Activated T-cell treated with anti-CD3 and anti-CD28 coated beads, Interleukin-2, amount 50 U/mL, for 4 hours (primary cell): Measurements from ENCODE around the gene HSPB6. TPM values are rescaled to one million over a fixed set of nuclear protein-coding genes. Genes with fewer than 3 reads are reported as not detected.
"Not testable (repeated sequence)": the region's sequence is repeated elsewhere in the genome, so short reads cannot be mapped to it uniquely, and the experiment has no call there.

ENCODE experiments used
- ATAC-seq, 2 donors: fragments of 200-7000 bp; cut with Tn5 transposase; one replicate each; pipeline ENCODE4 v1.10.0; 2021
- DNase-seq: peaks from one replicate; pipeline ENCODE4 v3.0.0-alpha.2; 2020
- H3K27me3 Mint-ChIP-seq: one replicate; pipeline ENCODE4 v1.8.0; 2021; ENCODE audit warnings: low read depth, mixed read lengths
- H3K36me3 Mint-ChIP-seq: one replicate; pipeline ENCODE4 v1.8.0; 2022; ENCODE audit warnings: mixed read lengths; ENCODE audit not compliant: insufficient read depth
- H3K4me1 Mint-ChIP-seq: one replicate; pipeline ENCODE4 v1.8.0; 2021; ENCODE audit warnings: low read depth, mixed read lengths
- H3K4me3 Mint-ChIP-seq: one replicate; pipeline ENCODE4 v1.8.0; 2021; ENCODE audit warnings: mild to moderate bottlenecking, moderate library complexity, mixed read lengths
- H3K9me3 Mint-ChIP-seq: one replicate; pipeline ENCODE4 v1.8.0; 2021; ENCODE audit warnings: mixed read lengths
- total RNA-seq, 3 donors: library from RNA; stranded (reverse); gene quantifications; one replicate each; pipeline ENCODE4 v1.2.1, GENCODE V29; 2021

Gene HSPB6
- total RNA-seq, 3 donors from 2014 or later, result 0.22 to 0.46 (median 0.37) TPM

DNA sequence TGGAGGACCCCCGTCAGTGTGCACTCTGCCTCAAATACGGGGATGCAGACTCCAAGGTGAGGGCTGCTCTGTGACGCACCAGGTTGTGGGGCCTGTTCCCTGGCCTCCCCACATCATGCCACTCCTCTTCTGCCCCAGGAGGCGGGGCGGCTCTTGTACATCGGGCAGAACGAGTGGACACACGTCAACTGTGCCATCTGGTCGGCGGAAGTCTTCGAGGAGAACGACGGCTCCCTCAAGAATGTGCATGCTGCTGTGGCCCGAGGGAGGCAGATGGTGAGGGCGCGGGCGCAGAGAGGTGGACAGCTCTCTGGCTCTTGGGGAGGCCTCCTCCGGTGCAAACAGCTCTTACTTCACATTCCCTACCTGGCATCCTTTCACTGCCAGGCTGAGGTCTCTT lies 27.8 kb downstream of the HSPB6 start:
- no peaks in the 10 kb centered on the region for H3K9me3 Mint-ChIP-seq
- ATAC-seq (no peak), DNase-seq (no peak)
- no peaks in the 10 kb centered on the region for H3K4me1 Mint-ChIP-seq
- H3K36me3 Mint-ChIP-seq, result peaks cover 50% of the 10 kb centered on the region
- no peak overlapping the region for H3K4me3 Mint-ChIP-seq
- no peaks in the 10 kb centered on the region for H3K27me3 Mint-ChIP-seq

DNA sequence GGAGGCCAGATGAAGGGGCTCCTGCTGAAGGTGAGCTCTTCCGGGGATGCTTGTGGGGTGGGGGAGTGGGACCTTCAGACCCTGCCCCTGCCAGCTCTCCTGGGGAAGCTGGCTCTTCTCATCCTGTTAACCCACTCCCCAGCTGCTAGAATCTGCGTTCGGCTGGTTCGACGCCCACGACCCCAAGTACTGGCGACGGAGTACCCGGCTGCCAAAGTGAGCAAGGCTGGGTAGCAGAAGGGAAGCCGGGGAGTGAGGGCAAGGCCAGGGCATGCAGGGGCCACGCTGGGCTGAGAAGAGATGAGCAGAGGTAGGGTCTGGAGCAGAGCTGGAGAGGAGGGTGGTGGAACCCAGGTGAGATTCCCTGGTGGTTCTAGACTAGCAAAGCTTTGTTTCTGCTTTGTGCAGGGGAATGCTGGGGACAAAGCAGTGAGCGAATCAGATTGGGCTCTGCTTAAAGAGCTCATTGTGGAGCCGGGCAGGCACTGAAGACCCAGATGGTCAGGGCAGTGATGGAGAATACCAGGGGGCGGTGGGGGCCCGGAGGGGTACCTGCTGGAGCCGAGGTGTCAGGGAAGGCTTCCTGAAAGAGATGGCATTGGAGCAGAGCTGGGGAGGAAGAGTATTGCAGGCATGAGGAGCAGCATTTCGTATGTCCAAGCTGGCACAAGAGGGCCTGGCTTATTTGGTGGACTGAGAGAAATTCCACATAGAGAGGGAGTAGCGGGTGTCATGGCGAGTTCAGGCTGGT lies 28.7 kb downstream of the HSPB6 start:
- DNase-seq (no peak), ATAC-seq (no peak)
- H3K4me1 Mint-ChIP-seq, result no peaks in the 10 kb centered on the region
- no peaks in the 10 kb centered on the region for H3K27me3 Mint-ChIP-seq
- no peaks in the 10 kb centered on the region for H3K9me3 Mint-ChIP-seq
- H3K4me3 Mint-ChIP-seq, result no peak overlapping the region
- peaks cover 54% of the 10 kb centered on the region for H3K36me3 Mint-ChIP-seq

DNA sequence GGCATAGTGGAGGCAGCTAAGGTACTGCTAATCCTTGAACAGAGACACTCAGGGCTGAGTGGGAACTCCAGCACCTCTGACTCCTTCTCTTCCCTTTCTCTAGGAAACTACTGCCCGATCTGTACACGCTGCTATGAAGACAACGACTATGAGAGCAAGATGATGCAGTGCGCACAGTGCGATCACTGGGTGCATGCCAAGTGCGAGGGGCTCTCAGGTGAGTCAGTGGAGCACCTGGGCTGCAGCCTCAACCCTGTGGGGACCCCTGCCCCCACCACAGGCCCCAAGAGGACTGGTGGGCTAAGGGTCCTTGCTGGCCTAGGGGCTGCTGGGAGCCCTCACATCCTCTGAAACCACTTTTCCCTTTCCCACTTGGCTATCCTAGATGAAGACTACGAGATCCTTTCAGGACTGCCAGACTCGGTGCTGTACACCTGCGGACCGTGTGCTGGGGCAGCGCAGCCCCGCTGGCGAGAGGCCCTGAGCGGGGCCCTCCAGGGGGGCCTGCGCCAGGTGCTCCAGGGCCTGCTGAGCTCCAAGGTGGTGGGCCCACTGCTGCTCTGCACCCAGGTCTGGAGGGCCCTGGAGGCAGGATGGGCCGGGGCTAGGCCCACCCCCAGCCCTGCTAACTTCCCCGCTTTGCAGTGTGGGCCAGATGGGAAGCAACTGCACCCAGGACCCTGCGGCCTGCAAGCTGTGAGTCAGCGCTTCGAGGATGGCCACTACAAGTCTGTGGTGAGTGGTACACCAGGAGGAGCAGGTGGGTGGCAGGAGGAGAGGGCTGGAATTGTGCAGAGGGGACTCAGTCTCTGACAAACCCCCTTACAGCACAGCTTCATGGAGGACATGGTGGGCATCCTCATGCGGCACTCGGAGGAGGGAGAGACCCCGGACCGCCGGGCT lies 29.5 kb downstream of the HSPB6 start:
- H3K4me3 Mint-ChIP-seq, result no peak overlapping the region
- peaks cover 59% of the 10 kb centered on the region for H3K36me3 Mint-ChIP-seq
- no peaks in the 10 kb centered on the region for H3K9me3 Mint-ChIP-seq
- H3K27me3 Mint-ChIP-seq, result no peaks in the 10 kb centered on the region
- ATAC-seq (no peak), DNase-seq (no peak)
- no peaks in the 10 kb centered on the region for H3K4me1 Mint-ChIP-seq

DNA sequence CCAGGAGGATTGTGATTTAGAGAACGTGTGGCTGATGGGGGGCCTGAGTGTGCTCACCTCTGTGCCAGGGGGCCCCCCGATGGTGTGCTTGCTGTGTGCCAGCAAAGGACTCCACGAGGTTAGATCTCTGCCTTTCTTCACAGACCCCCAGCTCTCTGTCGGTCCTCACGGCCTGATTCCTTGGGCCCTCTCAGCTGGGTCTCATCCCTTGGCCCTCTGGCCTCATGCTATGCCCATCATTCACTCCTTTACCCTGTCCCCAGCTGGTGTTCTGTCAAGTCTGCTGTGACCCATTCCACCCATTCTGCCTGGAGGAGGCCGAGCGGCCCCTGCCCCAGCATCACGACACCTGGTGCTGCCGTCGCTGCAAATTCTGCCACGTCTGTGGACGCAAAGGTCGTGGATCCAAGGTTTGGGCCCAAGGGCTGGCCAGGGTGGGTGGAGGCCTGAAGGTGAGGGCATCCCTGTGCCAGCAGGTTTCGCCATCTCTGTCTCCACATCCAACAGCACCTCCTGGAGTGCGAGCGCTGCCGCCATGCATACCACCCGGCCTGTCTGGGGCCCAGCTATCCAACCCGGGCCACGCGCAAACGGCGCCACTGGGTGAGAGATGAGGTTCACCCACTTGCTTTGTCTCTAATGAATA lies 31.5 kb downstream of the HSPB6 start:
- Mint-ChIP-seq H3K9me3 (no peaks in the 10 kb centered on the region), H3K36me3 (peaks cover 51% of the 10 kb centered on the region), H3K27me3 (no peaks in the 10 kb centered on the region), H3K4me3 (no peak overlapping the region), H3K4me1 (peaks cover 5% of the 10 kb centered on the region)
- DNase-seq (no peak), ATAC-seq (no peak)

DNA sequence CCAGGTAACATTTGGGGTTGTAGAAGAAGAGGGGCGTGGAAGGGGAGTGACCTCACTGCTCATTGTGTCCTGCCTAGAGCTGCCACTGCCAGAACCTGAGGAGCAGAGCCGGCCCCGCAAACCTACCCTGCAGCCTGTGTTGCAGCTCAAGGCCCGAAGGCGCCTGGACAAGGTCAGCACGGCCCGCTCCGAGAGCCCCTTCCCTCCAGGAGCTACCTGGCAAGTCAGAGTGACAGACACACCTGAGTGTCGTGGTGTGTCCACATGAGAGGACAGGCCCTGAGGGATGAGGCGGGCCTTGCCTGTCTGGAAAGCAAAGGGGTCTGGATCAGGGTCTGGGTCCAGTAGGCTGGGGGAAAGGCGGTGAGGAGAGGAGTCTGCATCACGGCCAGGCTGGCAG lies 32.3 kb downstream of the HSPB6 start:
- DNase-seq (no peak), ATAC-seq (no peak)
- no peaks in the 10 kb centered on the region for H3K9me3 Mint-ChIP-seq
- H3K27me3 Mint-ChIP-seq, result no peaks in the 10 kb centered on the region
- H3K4me1 Mint-ChIP-seq, result peaks cover 8% of the 10 kb centered on the region
- peaks cover 48% of the 10 kb centered on the region for H3K36me3 Mint-ChIP-seq
- H3K4me3 Mint-ChIP-seq, result no peak overlapping the region

DNA sequence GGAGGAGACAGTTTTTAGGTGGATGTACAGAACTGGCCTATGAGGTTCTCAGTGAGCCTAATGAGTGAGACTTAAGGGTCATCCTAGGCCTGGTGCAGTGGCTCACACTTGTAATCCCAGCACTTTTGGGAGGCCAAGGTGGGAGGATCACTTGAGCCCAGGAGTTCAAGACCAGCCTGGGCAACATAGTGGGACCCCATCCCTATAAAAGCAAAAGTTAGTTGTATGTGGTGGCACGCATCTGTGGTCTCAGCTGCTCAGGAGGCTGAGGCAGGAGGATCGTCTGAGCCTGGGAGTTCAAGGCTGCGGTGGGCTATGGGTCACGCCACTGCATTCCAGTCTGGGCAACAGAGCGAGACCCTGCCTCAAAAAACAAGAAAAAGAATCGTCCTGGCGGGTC lies 32.7 kb downstream of the HSPB6 start:
- ATAC-seq, H3K4me3 Mint-ChIP-seq, H3K27me3 Mint-ChIP-seq, H3K9me3 Mint-ChIP-seq, DNase-seq: not testable (repeated sequence)
- Mint-ChIP-seq H3K4me1 (peaks cover 12% of the 10 kb centered on the region), H3K36me3 (peaks cover 50% of the 10 kb centered on the region)

DNA sequence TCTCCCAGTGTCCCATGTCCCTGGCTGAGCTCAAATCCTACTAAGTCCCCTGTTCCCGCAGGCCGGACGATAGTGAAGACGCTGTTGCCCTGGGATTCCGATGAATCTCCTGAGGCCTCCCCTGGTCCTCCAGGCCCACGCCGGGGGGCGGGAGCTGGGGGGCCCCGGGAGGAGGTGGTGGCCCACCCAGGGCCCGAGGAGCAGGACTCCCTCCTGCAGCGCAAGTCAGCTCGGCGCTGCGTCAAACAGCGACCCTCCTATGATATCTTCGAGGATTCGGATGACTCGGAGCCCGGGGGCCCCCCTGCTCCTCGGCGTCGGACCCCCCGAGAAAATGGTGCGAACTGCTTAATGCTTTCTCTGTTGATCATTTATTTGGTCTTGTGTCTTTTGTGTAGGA lies 33.2 kb downstream of the HSPB6 start:
- Mint-ChIP-seq H3K4me1 (peaks cover 14% of the 10 kb centered on the region), H3K9me3 (no peaks in the 10 kb centered on the region), H3K4me3 (no peak overlapping the region), H3K27me3 (no peaks in the 10 kb centered on the region), H3K36me3 (peaks cover 50% of the 10 kb centered on the region)
- no peak for ATAC-seq
- DNase-seq, result no peak

DNA sequence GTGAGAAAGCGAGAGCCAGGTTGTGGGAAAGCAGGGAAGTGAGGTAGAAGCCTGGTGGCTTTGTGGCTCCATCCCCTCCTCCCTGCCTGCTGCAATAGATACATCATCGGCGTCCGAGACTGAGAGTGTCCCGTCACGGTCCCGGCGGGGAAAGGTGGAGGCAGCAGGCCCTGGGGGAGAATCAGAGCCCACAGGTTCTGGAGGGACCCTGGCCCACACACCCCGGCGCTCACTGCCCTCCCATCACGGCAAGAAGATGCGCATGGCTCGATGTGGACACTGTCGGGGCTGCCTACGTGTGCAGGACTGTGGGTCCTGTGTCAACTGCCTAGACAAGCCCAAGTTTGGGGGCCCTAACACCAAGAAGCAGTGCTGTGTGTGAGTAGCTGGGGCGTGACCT lies 33.9 kb downstream of the HSPB6 start:
- Mint-ChIP-seq H3K4me3 (no peak overlapping the region), H3K9me3 (no peaks in the 10 kb centered on the region), H3K36me3 (peaks cover 42% of the 10 kb centered on the region), H3K4me1 (peaks cover 14% of the 10 kb centered on the region), H3K27me3 (no peaks in the 10 kb centered on the region)
- ATAC-seq (no peak), DNase-seq (no peak)

DNA sequence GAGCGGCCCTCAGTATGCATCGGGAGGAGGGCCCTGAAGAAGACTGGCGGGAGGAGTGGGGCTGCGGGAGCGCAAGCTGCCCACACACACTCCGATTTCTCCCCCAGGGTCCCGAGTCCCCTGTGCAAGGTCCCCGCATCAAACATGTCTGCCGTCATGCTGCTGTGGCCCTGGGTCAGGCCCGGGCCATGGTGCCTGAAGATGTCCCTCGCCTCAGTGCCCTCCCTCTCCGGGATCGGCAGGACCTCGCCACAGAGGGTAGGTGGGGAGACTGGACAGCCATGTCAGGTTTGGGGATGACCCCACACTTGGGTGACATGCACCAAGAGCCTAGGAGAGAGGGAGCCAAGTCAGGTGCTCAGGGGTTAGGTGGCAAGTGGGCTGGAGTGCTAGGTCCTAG lies 34.4 kb downstream of the HSPB6 start:
- peaks cover 42% of the 10 kb centered on the region for H3K36me3 Mint-ChIP-seq
- no peak for DNase-seq
- H3K4me3 Mint-ChIP-seq, result no peak overlapping the region

DNA sequence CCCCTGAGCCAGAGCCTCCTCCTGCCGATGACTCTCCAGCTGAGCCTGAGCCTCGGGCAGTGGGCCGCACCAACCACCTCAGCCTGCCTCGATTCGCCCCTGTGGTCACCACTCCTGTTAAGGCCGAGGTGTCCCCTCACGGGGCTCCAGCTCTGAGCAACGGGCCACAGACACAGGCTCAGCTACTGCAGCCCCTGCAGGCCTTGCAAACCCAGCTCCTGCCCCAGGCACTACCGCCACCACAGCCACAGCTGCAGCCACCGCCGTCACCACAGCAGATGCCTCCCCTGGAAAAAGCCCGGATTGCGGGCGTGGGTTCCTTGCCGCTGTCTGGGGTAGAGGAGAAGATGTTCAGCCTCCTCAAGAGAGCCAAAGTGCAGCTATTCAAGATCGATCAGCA lies 35.5 kb downstream of the HSPB6 start:
- DNase-seq, result no peak
- peaks cover 17% of the 10 kb centered on the region for H3K4me1 Mint-ChIP-seq
- no peak for ATAC-seq
- H3K36me3 Mint-ChIP-seq, result peaks cover 42% of the 10 kb centered on the region
- no peaks in the 10 kb centered on the region for H3K9me3 Mint-ChIP-seq
- H3K27me3 Mint-ChIP-seq, result no peaks in the 10 kb centered on the region
- no peak overlapping the region for H3K4me3 Mint-ChIP-seq

More for the DNA sequence above, 34.4 kb downstream of the HSPB6 start:
- no peaks in the 10 kb centered on the region for H3K27me3 Mint-ChIP-seq
- peaks cover 14% of the 10 kb centered on the region for H3K4me1 Mint-ChIP-seq
- ATAC-seq, result no peak
- no peaks in the 10 kb centered on the region for H3K9me3 Mint-ChIP-seq

DNA sequence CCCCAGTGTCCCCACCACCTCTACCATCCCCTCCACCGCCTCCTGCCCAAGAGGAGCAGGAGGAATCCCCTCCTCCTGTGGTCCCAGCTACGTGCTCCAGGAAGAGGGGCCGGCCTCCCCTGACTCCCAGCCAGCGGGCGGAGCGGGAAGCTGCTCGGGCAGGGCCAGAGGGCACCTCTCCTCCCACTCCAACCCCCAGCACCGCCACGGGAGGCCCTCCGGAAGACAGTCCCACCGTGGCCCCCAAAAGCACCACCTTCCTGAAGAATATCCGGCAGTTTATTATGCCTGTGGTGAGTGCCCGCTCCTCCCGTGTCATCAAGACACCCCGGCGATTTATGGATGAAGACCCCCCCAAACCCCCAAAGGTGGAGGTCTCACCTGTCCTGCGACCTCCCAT lies 36.2 kb downstream of the HSPB6 start:
- Mint-ChIP-seq H3K4me3 (no peak overlapping the region), H3K36me3 (peaks cover 36% of the 10 kb centered on the region), H3K9me3 (no peaks in the 10 kb centered on the region), H3K27me3 (no peaks in the 10 kb centered on the region), H3K4me1 (peaks cover 25% of the 10 kb centered on the region)
- no peak for DNase-seq
- no peak for ATAC-seq

DNA sequence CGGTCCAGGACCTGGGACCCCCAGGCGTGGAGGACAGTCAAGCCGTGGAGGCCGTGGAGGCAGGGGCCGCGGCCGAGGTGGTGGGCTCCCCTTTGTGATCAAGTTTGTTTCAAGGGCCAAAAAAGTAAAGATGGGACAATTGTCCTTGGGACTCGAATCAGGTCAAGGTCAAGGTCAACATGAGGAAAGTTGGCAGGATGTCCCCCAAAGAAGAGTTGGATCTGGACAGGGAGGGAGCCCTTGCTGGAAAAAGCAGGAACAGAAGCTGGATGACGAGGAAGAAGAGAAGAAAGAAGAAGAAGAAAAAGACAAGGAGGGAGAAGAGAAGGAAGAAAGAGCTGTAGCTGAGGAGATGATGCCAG lies 36.7 kb downstream of the HSPB6 start:
- ATAC-seq (no peak), DNase-seq (no peak)
- peaks cover 31% of the 10 kb centered on the region for H3K36me3 Mint-ChIP-seq
- peak overlapping the region; percentile 2 for H3K4me3 Mint-ChIP-seq
- H3K27me3 Mint-ChIP-seq, result no peaks in the 10 kb centered on the region
- H3K4me1 Mint-ChIP-seq, result peaks cover 25% of the 10 kb centered on the region
- H3K9me3 Mint-ChIP-seq, result no peaks in the 10 kb centered on the region

DNA sequence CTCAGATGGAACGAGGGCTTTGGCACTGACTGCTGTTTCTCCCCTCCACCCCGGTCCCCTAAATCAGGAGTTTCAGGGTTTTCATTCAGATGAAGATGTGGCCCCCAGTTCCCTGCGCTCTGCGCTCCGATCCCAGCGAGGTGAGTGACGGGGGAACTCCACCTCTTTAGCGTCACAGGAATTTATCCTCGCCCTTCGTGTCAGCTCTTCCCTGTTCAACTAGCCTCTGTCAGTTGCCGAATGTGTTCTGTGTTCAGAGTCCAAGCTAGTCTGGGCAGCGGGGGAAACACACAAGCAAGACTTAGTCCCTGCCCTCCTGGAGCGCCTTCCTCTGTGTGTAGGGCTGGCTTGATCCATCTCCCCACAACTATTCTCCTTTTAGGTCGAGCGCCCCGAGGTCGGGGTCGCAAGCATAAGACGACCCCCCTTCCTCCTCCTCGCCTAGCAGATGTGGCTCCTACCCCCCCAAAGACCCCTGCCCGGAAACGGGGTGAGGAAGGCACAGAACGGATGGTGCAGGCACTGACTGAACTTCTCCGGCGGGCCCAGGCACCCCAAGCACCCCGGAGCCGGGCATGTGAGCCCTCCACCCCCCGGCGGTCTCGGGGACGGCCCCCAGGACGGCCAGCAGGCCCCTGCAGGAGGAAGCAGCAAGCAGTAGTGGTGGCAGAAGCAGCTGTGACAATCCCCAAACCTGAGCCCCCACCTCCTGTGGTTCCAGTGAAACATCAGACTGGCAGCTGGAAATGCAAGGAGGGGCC lies 37.2 kb downstream of the HSPB6 start:
- no peaks in the 10 kb centered on the region for H3K27me3 Mint-ChIP-seq
- peaks cover 27% of the 10 kb centered on the region for H3K36me3 Mint-ChIP-seq
- peak overlapping the region; percentile 90 for H3K4me3 Mint-ChIP-seq
- H3K9me3 Mint-ChIP-seq, result no peaks in the 10 kb centered on the region
- DNase-seq, result no peak
- no peak for ATAC-seq
- peaks cover 30% of the 10 kb centered on the region for H3K4me1 Mint-ChIP-seq
